K562 (cell line): ENCODE results near the gene CCDC90B. TPM values are rescaled to one million over a fixed set of nuclear protein-coding genes. Genes with fewer than 3 reads are reported as not detected.
A peak's percentile ranks its signal among the peaks of the same experiment; 100 is the strongest.

Experiments used
- ATF1 ChIP-seq, 2 experiments: fragments of 450-650 bp in 1 of 2; IDR thresholded peaks; 2 replicates each; pipeline ENCODE4 v1.6.1; 2016; ENCODE audit warnings: missing compliant biosample characterization in 1 of 2, missing genetic modification characterization in 1 of 2
- BACH1 ChIP-seq: fragments of 200-800 bp; sonication (Bioruptor generic); IDR thresholded peaks from 2 replicates; pipeline ENCODE4 v1.6.1; 2016; ENCODE audit warnings: missing genetic modification characterization, missing compliant biosample characterization
- BCLAF1 ChIP-seq, 2 experiments: fragments of 450-650 bp in 1 of 2; IDR thresholded peaks; 2 replicates each; pipeline ENCODE4 v1.6.1; 2011 to 2017; ENCODE audit warnings: low read depth in 2 of 2, antibody characterized with exemption in 1 of 2, borderline replicate concordance in 1 of 2, low read length in 1 of 2, mild to moderate bottlenecking in 1 of 2, mixed read lengths in 1 of 2; ENCODE audit not compliant: control insufficient read depth in 1 of 2
- CHD2 ChIP-seq: IDR thresholded peaks from 2 replicates; pipeline ENCODE4 v1.6.1; 2011; ENCODE audit warnings: low read depth, low read length
- ETV6 ChIP-seq, 3 experiments: fragments of 150-350 bp in 1 of 3; sonication (generic) in 1 of 3; formaldehyde crosslinking in 1 of 3; IDR thresholded peaks; 2 replicates each; pipeline versions ENCODE4 v1.6.1 to v1.8.0; 2014 to 2022; ENCODE audit warnings: borderline replicate concordance in 2 of 3, low read depth in 2 of 3, antibody characterized with exemption in 1 of 3, low read length in 1 of 3, mild to moderate bottlenecking in 1 of 3, missing genetic modification reagents in 1 of 3
- EZH2 ChIP-seq: IDR thresholded peaks from 2 replicates; pipeline ENCODE4 v1.6.1; 2012; ENCODE audit warnings: low read depth, mild to moderate bottlenecking, inconsistent platforms, low read length, borderline replicate concordance
- FOXO4 ChIP-seq: fragments of 450-650 bp; formaldehyde crosslinking; IDR thresholded peaks from 2 replicates; pipeline ENCODE4 v1.4.0; 2020; ENCODE audit warnings: mild to moderate bottlenecking, moderate library complexity
- GTF2A2 ChIP-seq: IDR thresholded peaks from 2 replicates; pipeline ENCODE4 v1.6.1; 2016; ENCODE audit warnings: mild to moderate bottlenecking, missing genetic modification characterization, missing compliant biosample characterization
- NFATC3 ChIP-seq: fragments of 450-650 bp; IDR thresholded peaks from 2 replicates; pipeline ENCODE4 v1.6.1; 2017; ENCODE audit warnings: mild to moderate bottlenecking
- PHTF2 ChIP-seq: fragments of 250-450 bp; sonication (Bioruptor Pico); IDR thresholded peaks from 2 replicates; pipeline ENCODE4 v1.5.0; 2021; ENCODE audit warnings: mild to moderate bottlenecking
- SLC30A9 ChIP-seq: fragments of 250-450 bp; sonication (Bioruptor Pico); IDR thresholded peaks from 2 replicates; pipeline ENCODE4 v1.8.0; 2022; ENCODE audit warnings: mild to moderate bottlenecking, moderate library complexity
- SRSF9 ChIP-seq: fragments of 200-400 bp; formaldehyde crosslinking; IDR thresholded peaks from 2 replicates; pipeline ENCODE4 v1.6.1; 2017; ENCODE audit warnings: low read depth, low read length, borderline replicate concordance
- TAL1 ChIP-seq: fragments of 450-650 bp; IDR thresholded peaks from 2 replicates; pipeline ENCODE4 v1.6.1; 2016; ENCODE audit warnings: mild to moderate bottlenecking
- TEAD2 ChIP-seq: fragments of 450-650 bp; IDR thresholded peaks from 2 replicates; pipeline ENCODE4 v1.6.1; 2016; ENCODE audit warnings: missing genetic modification characterization, control low read depth, missing compliant biosample characterization
- ZNF143 ChIP-seq: sonication (generic); formaldehyde crosslinking; IDR thresholded peaks from 2 replicates; pipeline ENCODE4 v1.9.0; 2022; ENCODE audit warnings: mild to moderate bottlenecking, missing genetic modification reagents
- ZNF217 ChIP-seq: sonication (generic); formaldehyde crosslinking; IDR thresholded peaks from 2 replicates; pipeline ENCODE4 v1.8.0; 2022; ENCODE audit warnings: mild to moderate bottlenecking, missing genetic modification reagents
- ZNF3 ChIP-seq: fragments of 250-450 bp; sonication (Bioruptor Pico); IDR thresholded peaks from 2 replicates; pipeline ENCODE4 v1.5.0; 2021; ENCODE audit warnings: mild to moderate bottlenecking, moderate library complexity
- ZSCAN29 ChIP-seq: fragments of 450-650 bp; IDR thresholded peaks from 2 replicates; pipeline ENCODE4 v1.6.1; 2017
- polyA plus RNA-seq, 8 experiments: library from polyadenylated mRNA; depleted of rRNA in 4 of 8; stranded (reverse) in 5 of 8; unstranded in 3 of 8; fragments of >200 nt; fragmentation: Nextera tagmentation in 2 of 8; fragmentation: Illumina TruSeq in 1 of 8; extraction: Ambion mirVana in 2 of 8; extraction: Trizol in 1 of 8; gene quantifications; 2 replicates each; pipeline versions ENCODE4 v1.2.1 to v1.2.3, GENCODE V29; 2011 to 2014; ENCODE audit warnings: inconsistent platforms in 1 of 8, missing spikeins in 1 of 8
- total RNA-seq, 7 experiments: library from RNA; depleted of rRNA in 6 of 7; stranded (reverse); fragments of >200 nt in 6 of 7; fragmentation: Illumina TruSeq in 2 of 7; extraction: Trizol in 2 of 7; gene quantifications; 2 replicates each; pipeline versions ENCODE4 v1.2.1 to v1.2.3, GENCODE V29; 2011 to 2021; ENCODE audit warnings: low replicate concordance in 1 of 7
- TF ChIP-seq, protein P1 (sequence below): fragments of 250-450 bp; sonication (Bioruptor Pico); IDR thresholded peaks from 2 replicates; pipeline ENCODE4 v1.4.0; 2020; ENCODE audit warnings: mild to moderate bottlenecking

CCDC90B gene
- total and polyA plus RNA-seq, 9 of the 15 experiments (the other 6 are each of a cell fraction or from before 2014, with no cell fraction given), result 26.6 to 63.6 (median 51.8) TPM

DNA sequence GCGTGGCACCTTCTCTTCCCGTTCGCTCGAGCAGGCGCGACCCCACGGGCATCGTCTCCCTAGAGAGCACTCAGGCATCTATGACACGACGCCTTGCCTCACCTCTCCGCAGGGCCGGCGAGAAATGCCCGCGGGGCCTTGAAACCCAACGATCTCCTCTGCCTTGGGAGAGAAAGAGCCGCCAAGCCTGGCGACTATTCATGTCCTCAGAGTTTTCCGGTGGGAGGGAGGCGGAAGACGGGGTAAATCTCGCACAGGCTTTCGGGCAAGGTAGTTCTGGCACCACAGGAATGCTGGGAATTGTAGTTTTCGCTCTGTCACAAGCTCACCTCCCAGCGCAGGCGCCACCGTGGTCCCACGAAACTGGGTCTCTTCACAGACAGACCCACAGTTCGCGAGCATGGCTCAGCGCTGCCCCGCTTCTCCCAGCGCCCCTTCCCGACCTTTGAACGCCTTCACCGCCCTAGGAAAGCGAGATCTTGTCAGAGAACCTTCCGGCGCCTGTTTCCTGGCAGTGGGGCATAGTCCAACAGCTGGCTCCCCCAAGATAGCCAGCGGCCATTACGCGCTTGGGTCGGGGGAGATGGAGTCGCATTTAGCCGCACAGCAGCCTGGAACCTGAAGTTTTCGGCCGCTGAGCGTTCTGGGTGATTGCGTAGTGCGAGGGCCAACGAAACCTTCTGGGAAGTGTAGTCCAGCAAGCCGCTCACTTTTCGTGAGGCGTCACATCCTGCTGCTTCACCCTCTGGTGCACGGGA, at the start of gene CCDC90B (continued):
- TF ChIP-seq ZNF143, result peak; percentile 93
- no peak for TF ChIP-seq ZNF217
- TF ChIP-seq ETV6 (IDR thresholded peaks at IDR 0.05; ENCODE audit: borderline replicate concordance in 1 of 2, low read depth in 2 of 2, low read length in 1 of 2), result no peak
- TF ChIP-seq ETV6 (CRISPR knock-in tag; IDR thresholded peaks at IDR 0.05; ENCODE audit: borderline replicate concordance), result 0 out of 2 replicates have a peak, but pooled peaks have one; percentile 47
- TF ChIP-seq ATF1 (CRISPR knock-in tag; IDR thresholded peaks at IDR 0.05), result no peak
- TF ChIP-seq ATF1 (tag; IDR thresholded peaks at IDR 0.05), result peak; percentile 98
- TF ChIP-seq ZSCAN29, result no peak
- no peak for TF ChIP-seq TEAD2 (tag)
- TF ChIP-seq NFATC3, result no peak
- TF ChIP-seq SRSF9, result no peak
- no peak for TF ChIP-seq SLC30A9
- peak; percentile 71; the same call in 1 of the 2 replicates for TF ChIP-seq BACH1
- TF ChIP-seq EZH2, result no peak
- peak; percentile 50; the same call in 1 of the 2 replicates for TF ChIP-seq CHD2
- TF ChIP-seq GTF2A2 (tag), result peak; percentile 32; the same call in 1 of the 2 replicates
- peak; percentile 59; the same call in 1 of the 2 replicates for TF ChIP-seq PHTF2 (CRISPR knock-in tag)
- peak in 1 of 2 experiments; percentile 95; a peak in 2 of 4 replicates for TF ChIP-seq BCLAF1 (IDR thresholded peaks at IDR 0.05; ENCODE audit: borderline replicate concordance in 1 of 2, control insufficient read depth in 1 of 2, low read depth in 2 of 2, low read length in 1 of 2)
- TF ChIP-seq FOXO4 (CRISPR knock-in tag), result 0 out of 2 replicates have a peak, but pooled peaks have one; percentile 69
- no peak for TF ChIP-seq TAL1
- TF ChIP-seq, protein P1, sequence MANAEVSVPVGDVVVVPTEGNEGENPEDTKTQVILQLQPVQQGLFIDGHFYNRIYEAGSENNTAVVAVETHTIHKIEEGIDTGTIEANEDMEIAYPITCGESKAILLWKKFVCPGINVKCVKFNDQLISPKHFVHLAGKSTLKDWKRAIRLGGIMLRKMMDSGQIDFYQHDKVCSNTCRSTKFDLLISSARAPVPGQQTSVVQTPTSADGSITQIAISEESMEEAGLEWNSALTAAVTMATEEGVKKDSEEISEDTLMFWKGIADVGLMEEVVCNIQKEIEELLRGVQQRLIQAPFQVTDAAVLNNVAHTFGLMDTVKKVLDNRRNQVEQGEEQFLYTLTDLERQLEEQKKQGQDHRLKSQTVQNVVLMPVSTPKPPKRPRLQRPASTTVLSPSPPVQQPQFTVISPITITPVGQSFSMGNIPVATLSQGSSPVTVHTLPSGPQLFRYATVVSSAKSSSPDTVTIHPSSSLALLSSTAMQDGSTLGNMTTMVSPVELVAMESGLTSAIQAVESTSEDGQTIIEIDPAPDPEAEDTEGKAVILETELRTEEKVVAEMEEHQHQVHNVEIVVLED (CRISPR knock-in tag), result peak; percentile 87
- TF ChIP-seq ZNF3 (CRISPR knock-in tag), result no peak
